DMS79 (cell line): ENCODE results near the gene OGDH.
A peak's percentile ranks its signal among the peaks of the same experiment; 100 is the strongest.
"Not testable (repeated sequence)": the region's sequence is repeated elsewhere in the genome, so short reads cannot be mapped to it uniquely, and the experiment has no call there.

Experiments used
- DNase-seq: peaks from one replicate; lab custom pipeline; 2025; lab: John Stamatoyannopoulos, UW

Gene OGDH

DNA sequence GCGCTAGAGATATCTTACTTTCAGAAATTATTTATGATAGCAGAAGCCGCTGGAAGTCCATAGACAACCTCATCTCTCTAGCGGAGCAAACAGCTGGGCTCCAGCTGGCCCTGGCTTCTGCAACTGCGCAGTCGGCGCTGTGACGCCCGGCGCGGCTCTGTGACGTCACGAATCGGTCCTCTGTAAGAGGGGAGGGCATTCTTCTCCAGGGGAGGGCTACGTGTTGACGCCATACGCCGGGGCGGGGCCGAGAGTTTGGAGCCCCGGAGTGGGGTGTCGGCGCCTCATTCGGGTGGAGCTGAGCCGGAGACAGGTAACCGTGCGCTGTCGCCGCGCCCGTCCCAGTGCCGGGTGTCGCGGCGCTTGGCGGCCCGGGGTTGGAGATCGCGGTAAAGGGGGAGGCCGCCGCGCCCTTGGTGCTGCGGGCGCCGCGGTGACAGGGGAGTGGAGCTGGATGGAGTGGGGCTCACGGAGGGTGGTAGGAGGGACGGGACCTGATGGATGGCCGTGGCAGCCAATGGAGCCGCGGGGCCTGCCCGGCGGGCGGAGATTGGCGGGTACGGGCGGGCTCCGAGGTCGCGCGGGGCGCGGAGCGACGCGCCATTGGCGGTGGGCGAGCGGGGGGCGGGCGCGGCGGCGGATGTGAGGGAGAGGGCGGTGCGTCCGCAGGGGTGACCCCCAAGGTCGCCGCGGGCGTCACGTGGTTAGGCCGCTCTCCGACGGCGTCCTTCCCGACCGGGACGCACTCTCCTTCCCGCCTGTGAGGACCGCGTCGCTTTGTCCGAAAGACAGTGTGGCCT lies at the start of gene OGDH:
OGDH (plus strand) TSS at position 287 of the 800 bp plus-strand sequence. CDS start 17,717 bp downstream, outside the sequence.
- peak; percentile 98 for DNase-seq

DNA sequence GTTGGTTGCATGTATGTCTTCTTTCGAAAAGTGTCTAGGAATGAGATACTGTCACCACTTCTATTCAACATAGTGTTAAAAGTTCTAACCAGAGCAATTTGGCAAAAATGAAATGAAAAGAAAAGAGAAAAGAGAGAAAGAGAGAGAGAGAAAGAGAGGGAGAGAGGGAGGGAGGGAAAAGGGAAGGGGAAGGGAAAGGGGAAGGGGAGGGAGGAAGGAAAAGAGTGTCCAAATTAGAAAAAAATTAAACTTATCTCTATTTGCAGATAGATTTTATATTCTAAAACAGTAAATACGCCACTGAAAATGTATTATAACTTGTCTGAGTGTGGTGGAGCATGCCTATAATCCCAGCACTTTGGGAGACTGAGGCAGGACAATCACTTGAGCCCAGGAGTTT lies 48.9 kb upstream of the OGDH start:
- no peak for DNase-seq

DNA sequence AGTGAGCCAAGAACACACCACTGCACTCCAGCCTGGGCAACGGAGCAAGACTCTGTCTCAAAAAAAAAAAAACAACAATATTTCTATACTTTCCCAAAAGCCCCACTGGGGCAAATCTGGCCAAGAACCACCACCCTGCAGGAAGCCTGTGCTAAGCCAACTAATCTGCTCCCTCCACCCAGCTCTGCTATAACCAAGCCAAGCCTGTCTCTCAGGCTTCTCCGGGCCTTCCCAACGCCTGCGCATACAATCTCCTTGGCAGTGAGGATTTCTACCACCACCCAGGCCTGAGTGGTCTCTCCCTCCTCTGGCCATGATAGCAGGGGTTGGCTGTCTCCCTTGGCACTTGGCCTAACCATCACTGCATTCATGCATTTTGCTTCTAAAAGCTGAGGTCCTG lies 46.9 kb upstream of the OGDH start:
- DNase-seq, result no peak

DNA sequence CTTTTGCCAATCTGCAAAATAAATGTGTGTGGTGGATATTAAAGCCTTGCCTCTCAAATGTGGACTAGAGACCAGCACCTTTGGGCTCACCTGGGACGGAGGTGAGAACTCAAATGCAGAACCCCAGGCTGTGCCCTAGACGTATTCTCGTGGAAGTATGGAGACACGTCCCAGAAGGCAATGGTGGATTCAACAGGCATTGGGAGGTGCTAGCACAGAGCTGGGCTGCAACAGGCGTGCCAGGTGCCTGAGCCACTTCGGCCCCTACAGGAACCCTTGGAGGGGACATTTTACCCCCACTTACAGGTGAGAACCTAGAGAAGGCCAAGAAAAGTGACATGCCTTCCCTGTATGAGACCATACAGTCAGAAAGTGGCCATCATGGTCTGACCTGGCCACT lies 44.9 kb upstream of the OGDH start:
- no peak for DNase-seq

DNA sequence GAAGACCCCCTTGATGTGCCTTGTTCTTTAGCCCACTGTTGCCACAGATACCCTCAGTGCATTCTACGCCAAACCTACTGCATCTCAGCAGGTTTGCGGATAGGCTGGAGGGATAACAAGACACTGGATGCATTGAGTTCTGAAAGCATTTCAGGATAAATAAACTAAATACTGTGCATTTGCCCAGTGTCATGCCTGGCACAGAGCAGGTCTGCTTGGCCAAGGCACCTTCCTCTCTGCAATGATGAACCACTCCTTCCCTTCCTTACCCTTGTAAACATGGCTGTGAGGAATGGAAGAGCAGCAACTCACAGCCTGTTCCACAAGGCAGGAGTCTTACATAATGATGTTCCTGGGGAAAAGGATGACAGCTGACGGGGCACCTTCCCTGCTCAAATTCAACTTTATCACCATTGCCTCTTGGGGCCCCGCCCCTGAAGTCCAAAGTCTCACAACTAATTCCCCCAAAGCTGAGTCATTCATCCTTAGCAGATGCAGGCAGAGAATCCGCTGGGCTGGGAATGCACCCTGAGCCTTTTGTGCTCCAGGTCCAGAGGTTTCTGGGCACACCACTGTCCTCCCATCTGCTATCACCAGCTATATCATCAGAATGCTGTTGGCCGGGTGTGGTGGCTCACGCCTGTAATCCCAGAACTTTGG lies 44.3 kb upstream of the OGDH start:
- no peak for DNase-seq

DNA sequence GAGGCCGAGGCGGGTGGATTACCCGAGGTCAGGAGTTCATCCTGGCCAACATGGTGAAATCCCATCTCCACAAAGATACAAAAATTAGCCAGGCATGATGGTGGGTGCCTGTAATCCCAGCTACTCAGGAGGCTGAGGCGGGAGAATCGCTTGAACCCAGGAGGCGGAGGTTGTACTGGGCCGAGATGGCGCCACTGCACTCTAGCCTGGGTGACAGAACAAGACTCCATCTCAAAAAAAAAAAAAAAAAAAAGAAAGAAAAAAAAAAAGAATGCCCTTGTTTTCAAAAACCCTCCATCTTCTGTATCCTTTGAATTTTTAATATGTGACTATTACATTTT lies 43.8 kb upstream of the OGDH start:
- DNase-seq, result not testable (repeated sequence)

DNA sequence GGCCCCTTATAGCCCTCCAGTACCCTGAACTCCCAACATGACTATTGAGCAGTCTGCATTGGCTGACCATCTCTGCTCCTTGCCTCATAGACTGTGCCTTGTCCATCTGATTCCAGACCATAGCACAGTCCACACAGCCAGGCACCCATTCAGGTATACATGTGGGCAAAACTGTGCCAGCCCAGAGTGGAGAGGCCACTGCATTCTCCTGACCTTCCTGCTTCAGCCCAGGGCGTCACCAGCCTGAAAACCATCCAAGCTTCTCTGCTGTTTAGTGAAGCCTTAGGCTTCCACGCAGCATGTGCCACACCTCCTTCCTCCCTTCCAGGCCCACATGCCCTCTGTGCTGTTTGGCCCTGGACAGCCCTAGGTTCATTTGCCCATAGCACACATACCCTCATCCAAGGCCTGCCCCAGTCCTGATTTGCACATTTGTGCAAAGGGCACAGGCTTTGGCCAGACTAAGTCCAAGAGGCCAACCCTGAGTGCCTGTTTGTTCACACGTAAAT lies 43.2 kb upstream of the OGDH start:
- no peak for DNase-seq

DNA sequence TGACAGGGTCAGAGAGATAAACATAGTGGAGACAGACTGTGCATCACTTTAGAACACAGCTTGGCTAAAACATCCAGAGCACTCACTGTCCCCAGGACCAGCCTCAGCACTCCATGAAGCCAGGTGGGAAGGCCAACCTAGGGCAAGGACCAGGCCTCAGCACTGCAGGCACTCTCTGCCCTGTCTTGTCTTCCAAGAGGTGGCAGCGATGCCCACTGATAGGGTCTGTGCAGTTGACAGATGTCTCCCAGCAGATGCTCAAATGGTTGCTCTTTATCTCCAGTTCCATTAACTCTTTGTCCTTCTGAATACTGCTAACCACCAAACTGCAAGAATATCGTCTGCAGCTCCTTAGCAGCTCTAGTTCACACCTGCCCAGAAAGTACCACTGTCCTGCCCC lies 41.8 kb upstream of the OGDH start:
- DNase-seq, result no peak

DNA sequence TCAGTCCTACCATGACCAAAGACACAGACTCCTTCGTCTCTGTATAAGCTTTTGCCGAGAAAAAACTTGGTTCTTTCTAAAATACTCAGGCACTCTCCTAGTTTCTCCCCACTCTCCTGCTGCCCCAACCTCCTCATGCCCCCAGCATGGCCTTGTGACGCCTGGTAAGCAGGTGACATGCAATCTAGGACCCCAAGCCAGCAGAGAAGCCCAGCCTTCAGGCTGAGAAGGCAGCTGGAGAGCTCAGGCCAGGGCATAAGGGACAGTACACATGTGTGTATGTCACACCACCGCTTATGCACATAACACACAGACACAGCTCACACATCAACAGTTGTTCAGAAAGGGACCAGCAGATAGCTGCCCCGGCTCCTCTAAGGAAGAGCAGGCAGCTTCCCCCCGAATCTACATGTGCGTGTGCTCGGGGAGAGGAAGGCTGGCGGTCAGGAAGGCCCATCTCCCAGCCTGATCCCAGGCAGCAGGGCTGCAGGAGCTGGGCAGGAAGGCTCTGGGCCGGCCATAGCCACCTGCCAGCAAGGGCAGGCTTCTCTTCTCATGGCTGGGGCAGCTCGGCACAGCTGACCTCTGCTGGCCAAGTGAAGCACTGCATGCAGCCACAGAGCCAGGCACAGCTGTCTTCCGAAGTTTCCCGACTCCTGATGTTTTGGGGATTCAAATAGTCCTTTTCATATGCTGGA lies 41.2 kb upstream of the OGDH start:
- peak; percentile 26 for DNase-seq

DNA sequence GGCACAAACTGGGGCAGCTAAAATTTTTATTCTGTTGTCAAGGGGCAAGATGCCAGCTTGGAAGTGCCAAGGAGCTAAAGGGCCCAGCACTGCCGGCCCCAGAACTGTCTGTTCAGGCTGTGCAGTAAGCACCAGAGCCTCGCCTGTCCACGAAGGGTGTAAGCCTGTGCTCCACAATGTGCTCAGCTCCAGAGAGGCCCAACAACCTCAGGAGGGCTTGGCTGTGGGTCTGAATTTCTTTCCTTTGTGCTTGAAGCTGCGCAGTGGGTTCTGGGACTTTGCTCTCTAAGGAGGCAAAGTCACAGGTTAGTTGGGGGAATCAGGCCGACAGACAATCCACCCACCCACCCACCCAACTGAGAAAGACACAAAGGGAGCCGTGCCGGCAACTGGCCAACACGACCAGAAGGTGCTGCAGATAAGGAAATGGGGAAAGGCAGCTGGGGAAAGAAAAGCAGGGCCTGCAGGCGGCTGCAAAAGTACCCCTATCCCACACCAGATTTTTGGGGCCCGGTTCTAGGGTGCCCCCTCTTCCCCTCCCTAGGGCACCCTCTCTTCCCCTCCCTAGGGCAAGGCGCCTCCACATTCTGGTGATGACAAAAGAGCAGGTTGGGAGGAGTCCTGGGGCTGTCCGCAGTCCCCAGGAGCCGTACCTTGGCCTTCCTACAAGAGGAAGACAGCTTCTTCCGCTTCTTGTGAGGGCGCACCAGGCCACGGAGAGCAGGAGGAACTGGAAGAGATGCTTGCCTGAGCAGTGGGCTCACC lies 40.5 kb upstream of the OGDH start:
- DNase-seq, result no peak

DNA sequence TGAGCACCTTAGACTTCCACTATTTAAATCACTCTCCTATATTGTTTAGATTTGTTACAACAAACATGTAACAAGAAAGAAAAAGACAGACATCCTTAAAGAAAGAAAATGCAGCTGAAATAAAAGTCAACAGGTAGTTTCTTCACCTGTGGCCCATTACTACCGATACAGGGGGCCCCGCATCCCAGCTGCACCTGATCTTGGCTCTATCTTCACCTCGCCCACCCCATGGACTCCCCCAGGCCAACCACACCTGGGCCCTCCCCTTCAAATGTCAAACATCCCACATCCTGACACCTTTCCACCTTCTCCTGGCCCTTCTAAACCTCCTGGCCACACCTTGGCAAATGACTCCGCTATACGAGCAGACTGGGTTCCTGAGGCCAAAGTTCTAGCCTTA lies 39.7 kb upstream of the OGDH start:
- DNase-seq, result no peak

DNA sequence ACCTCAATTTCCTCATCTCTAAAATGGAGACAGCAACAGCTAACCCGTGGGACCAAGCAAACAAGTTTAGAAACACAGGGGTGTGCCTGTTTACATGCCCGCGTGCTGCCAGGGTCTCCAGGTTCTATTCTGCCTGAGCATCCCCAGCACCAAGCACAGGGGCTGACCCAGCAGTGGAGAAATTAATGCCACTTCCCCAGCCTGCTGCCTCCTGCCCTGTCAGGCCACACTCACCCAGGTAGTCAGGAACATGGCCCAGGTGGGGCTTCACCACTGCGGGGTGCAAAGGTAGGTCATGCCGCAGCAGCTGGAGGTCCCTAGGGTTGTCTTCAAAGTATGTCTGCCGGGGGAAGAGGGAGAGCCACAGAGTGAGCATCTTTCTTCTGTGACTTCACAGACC lies 38.5 kb upstream of the OGDH start:
- DNase-seq, result no peak

DNA sequence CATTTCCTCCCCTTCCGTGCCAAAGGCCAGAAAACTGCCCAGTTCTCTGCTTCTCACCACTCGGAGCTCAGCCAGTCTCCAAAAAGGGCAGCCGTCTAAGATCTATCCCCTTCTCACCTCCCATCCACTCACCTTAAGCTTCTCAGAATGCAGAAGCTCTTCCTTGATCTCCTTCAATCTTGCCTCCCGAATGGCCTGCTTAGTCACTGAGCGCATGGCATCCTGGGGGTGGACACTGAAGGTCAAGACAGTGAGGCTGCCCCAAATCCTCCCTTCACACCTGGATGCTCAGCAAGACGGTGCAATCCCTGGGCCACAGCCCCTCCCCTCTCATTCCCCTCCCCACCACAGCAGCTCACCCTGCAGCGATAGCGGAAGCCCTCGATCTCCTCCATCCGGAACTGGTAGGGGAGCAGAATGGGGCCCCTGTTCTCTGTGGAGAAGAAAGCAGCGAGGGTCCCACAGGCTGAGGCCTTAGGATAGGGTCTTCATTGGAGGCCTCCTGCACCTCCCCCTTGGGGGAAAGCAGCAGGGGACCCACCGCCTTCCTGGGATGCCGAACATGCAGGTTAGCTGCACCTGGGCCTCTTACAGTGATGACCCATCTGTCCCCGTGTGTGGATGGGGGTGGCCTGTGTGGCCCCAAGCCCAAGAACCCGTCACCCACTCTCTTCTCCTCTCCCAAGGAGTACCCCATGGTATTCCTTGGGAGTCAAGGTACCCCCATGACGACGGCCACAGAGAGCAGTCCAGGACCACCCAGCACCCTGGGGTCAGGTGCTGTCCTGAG lies 37.5 kb upstream of the OGDH start:
- DNase-seq, result no peak

DNA sequence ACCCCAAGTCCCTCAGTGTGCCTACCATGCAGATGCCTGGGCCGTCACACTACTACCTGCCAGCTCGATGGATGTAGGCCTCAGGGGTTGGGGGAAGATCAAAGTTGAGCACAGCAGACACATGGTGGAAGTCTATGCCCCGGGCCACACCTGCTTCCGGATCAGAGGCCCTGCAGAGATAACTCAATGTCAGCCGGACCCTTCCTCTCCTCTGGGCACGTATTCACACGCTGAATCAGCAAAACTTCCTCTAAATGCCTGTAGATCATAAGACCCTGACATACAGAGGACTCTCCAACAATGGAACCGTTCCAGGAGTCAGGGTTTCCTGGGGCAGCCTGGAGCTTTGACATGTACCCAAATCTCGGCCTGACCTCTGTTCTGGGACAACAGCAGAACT lies 36.5 kb upstream of the OGDH start:
- DNase-seq, result no peak

DNA sequence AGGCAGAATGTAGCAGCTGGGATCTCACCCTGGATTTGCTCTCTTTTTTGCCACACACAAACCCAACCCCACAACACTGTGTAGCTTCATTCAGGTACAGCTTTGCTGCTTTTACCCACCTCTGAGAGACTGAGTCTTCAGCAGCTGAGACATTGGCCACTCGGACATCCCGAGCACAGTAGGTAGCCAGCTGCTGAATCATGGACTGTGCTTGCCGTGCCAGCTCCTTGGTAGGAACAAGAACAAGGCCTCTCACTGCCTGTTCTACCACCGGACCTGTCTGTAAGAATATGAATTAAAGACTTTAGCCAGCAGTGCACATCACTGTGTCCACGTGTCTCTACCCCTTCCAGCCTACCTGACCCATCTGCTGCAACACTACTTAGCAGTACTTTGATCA lies 33.7 kb upstream of the OGDH start:
- DNase-seq, result no peak

DNA sequence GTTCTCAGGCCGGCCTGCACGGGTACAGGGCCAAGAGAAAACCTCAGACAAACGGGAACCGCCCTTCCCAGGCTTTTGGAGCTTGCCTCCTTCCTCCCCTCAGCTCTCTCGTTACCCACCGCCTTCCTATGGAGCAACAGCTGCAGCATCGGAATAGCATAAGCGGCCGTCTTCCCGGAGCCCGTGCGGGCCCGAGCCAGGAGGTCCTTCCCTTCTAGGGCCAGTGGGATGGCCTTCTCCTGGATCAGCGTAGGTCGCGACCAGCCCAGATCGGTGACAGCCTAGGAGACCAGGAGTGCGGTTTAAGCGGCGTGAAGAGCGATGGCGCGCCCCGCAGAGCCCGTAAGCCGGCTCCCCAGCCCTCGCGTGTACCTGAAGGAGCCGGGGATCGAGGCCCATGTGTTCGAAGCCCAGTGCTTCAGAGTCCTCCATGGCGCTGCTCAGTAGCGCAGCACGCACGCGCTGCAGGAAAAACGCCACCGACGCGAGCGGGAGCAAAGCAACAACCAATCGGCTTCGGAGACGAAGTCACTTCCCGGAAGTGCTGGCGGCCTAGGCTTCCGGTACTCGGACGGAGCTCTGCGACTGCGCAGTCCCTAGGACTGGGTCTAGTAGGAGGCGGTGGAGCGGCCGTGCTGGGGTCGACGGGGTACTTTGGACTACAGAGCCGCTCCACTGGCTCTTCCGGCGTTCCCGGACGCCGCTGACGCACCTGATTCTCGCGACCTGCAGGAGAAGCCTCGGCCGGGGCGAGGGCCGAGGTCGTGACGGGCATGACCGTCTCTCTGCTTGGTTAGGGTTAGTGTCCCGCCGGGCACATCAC lies 32.8 kb upstream of the OGDH start, which contains the start of gene DDX56:
DDX56 (minus strand) TSS at position 445 of the 823 bp plus-strand sequence; CDS start at position 432, 13 bp downstream.
- peak; percentile 97 for DNase-seq

DNA sequence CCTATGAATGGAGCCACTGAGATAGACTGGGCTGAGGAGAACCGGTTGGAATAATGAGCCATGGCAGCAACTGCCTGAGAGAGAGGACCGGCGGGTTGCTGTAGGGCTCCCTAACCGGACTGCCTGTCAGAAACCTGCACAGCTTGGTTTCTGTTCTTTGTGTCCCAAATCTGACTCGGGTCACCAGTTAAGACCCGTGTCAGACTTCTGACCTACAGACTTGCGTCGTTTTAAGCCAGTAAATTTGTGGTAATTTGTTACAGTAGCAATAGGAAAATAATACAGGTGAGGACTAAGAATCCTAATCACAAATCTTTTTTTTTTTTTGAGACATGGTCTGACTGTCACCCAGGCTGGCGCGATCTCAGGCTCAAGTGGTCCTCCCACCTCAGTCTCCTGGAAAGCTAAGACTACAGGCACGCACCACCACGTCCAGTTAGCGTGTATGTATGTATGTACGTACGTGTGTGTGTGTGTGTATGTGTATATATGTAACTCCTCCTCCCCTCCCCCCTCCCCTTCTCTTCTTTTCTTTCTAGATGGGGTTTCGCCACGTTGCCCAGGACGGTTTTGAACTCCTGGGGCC lies 32.0 kb upstream of the OGDH start:
- DNase-seq, result no peak

DNA sequence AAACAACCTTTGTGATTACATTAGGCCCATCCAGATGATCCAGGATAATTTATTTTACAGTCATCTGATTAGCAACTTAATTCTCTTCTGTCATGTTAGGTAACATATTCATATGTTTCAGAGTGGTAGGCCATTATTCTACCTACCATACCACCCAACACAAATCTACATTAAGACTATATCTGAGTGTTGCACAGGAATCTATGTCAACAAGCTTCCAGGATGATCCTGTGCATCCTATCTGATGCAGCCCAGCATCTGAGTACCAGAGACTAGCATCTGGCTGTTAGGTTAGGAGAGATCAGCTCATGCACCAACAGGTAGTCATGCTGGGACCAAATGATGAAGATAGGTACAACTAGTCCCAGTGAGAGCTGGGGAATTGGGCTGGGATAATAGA lies 31.4 kb upstream of the OGDH start:
- no peak for DNase-seq

DNA sequence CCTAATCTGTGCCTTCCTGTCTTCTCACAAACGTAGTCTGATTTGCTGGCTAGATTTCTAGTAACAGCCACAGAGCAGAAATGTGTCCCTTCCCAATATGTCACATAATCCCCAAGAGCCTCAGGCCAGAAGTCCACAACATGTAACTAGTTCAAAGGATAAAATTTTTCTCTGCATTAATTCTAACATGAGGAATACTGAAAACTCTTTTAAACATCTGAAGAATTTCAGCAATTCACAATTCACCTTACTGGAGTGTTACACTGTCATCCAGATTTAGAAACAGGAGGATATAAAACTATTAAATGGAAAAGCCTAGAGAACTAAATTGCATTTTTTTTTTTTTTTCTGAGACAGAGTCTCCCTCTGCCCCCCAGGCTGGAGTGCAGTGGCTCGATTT lies 30.2 kb upstream of the OGDH start:
- no peak for DNase-seq
